Cardiac fibroblast (primary cell): ENCODE measurements around the gene CCDC185.
A peak's percentile ranks its signal among the peaks of the same experiment; 100 is the strongest.

Experiments used
- DNase-seq, 2 donors: peaks; one replicate each; pipeline versions ENCODE4 v3.0.0 to v3.0.0-alpha.2; 2010; ENCODE audit warnings: low read depth in 2 of 2
- H3K4me3 ChIP-seq, 2 donors: replicated peaks in 1 of 2; 1 replicate in 1 of 2; 2 replicates in 1 of 2; pipeline ENCODE4 v1.5.1; 2011; ENCODE audit warnings: low read depth in 2 of 2, low read length in 2 of 2, mild to moderate bottlenecking in 2 of 2, moderate library complexity in 1 of 2
- TF ChIP-seq, protein P1 (sequence below): IDR thresholded peaks from one replicate; pipeline ENCODE4 v1.5.1; 2011; ENCODE audit warnings: low read depth, mild to moderate bottlenecking, low read length, inconsistent platforms

CCDC185 gene

DNA sequence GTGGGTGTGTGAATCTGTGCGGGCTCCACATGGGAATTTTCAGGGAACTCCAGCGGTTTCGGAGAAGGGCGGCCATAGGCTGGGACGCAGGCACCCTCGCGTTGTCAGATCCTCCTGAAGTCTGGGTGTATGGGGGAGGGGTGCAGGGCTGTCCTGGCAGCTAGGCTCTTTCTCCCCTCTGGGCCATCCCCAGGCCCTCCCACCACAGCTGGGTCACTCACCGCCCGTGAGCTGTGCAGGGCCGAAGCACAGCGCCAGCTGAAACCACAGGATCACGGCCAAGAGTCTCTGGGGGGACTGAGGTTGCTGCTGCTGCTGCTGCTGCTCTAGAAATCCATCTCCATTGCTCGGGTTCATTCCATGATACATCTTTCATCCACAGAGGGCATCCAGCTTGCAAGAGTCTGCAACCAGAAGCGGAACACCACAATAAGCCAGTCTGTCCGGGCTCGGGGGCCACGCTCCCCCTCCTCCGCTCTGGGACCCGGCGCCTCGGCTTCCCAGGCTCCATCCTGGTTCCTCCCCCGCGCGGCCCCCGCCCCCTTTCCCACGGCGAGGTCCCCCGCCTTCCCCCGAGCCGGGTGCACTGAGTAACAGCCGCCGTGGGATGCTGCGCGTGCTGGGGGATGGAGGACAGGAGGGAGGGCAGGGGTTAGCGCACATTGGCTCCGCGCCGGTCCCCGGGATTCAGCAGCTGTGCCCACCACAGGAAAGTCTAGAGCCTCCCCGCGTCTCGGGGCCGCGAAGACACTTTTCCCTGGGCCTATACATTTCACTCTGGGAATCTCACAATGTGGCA, 30.0 kb upstream of the CCDC185 start:
- peak; percentile 17 to 20 for DNase-seq
- H3K4me3 ChIP-seq, result no peak overlapping the region

GRCh38 chr1:223363856-223364684, 29.1 kb upstream of the CCDC185 start, which contains the start of gene SUSD4:
Gene SUSD4 (minus strand): TSS chr1:223364176. CDS start chr1:223363425, 751 bp downstream.
- TF ChIP-seq, protein P1, sequence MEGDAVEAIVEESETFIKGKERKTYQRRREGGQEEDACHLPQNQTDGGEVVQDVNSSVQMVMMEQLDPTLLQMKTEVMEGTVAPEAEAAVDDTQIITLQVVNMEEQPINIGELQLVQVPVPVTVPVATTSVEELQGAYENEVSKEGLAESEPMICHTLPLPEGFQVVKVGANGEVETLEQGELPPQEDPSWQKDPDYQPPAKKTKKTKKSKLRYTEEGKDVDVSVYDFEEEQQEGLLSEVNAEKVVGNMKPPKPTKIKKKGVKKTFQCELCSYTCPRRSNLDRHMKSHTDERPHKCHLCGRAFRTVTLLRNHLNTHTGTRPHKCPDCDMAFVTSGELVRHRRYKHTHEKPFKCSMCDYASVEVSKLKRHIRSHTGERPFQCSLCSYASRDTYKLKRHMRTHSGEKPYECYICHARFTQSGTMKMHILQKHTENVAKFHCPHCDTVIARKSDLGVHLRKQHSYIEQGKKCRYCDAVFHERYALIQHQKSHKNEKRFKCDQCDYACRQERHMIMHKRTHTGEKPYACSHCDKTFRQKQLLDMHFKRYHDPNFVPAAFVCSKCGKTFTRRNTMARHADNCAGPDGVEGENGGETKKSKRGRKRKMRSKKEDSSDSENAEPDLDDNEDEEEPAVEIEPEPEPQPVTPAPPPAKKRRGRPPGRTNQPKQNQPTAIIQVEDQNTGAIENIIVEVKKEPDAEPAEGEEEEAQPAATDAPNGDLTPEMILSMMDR, result no peak
- no peak for DNase-seq
- peak within 1 kb of the TSS in 1 of 2 donors; percentile 25 for H3K4me3 ChIP-seq

More for the DNA sequence above, 30.0 kb upstream of the CCDC185 start:
- TF ChIP-seq, protein P1, result no peak

- no peak overlapping the region for H3K4me3 ChIP-seq
- DNase-seq, result no peak
- TF ChIP-seq, protein P1, result no peak
Measured at GRCh38 chr1:223364685-223365382, 28.4 kb upstream of the CCDC185 start.

- H3K4me3 ChIP-seq, result no peak overlapping the region
- no peak for DNase-seq
- TF ChIP-seq, protein P1, result no peak
Measured at GRCh38 chr1:223374064-223374610, 19.1 kb upstream of the CCDC185 start.

DNA sequence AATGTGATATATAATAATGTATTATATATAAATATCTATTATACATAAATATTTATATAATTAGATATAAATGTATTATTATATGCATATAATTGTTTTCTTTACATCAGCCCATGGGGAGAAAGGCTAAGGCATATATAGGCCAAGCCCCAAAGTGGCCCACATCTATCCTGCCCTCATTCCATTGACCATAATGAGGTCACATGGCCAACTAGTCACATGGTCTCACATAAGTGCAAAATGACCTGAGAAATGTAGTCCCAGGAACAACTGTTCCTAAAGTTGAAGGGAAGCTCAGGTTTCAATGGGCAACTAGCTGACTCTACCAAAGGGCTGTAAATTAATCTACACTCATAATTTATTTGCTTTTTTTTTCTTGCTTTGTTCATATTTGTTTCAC, 14.5 kb upstream of the CCDC185 start:
- DNase-seq, result no peak
- TF ChIP-seq, protein P1, result no peak
- no peak overlapping the region for H3K4me3 ChIP-seq

- no peak overlapping the region for H3K4me3 ChIP-seq
- TF ChIP-seq, protein P1, result no peak
- DNase-seq, result no peak
Measured at GRCh38 chr1:223386013-223386412, 7.2 kb upstream of the CCDC185 start.
